HG03045 (cell line): ENCODE measurements around the gene GLP2R.

Experiments
- ATAC-seq: cut with Tn5 transposase; IDR thresholded peaks from one replicate; pipeline ENCODE4 v1.9.1; 2021; ENCODE audit warnings: mild to moderate bottlenecking, moderate library complexity; ENCODE audit not compliant: unreplicated experiment

GLP2R gene

GRCh38 chr17:9845306-9845705, 19.6 kb downstream of the GLP2R start:
- ATAC-seq, result no peak

- ATAC-seq, result no peak
These were observed 24.4 kb downstream of the GLP2R start for GRCh38 chr17:9850151-9850550.

GRCh38 chr17:9854255-9854654, 28.5 kb downstream of the GLP2R start:
- ATAC-seq, result no peak

- no peak for ATAC-seq
These were observed 29.3 kb downstream of the GLP2R start for GRCh38 chr17:9855036-9855435.

GRCh38 chr17:9859781-9860180, 34.1 kb downstream of the GLP2R start:
- no peak for ATAC-seq

- no peak for ATAC-seq
These were observed 35.1 kb downstream of the GLP2R start for GRCh38 chr17:9860851-9861250.

GRCh38 chr17:9862220-9862619, 36.5 kb downstream of the GLP2R start:
- no peak for ATAC-seq

GRCh38 chr17:9862949-9863348, 37.2 kb downstream of the GLP2R start:
- ATAC-seq, result no peak

- no peak for ATAC-seq
These were observed 39.9 kb downstream of the GLP2R start for GRCh38 chr17:9865586-9865985.

- ATAC-seq, result no peak
These were observed 42.8 kb downstream of the GLP2R start for GRCh38 chr17:9868552-9868951.

GRCh38 chr17:9872852-9873251, 47.1 kb downstream of the GLP2R start:
- ATAC-seq, result no peak

GRCh38 chr17:9874722-9875121, 49.0 kb downstream of the GLP2R start:
- ATAC-seq, result no peak

GRCh38 chr17:9875441-9875840, 49.7 kb downstream of the GLP2R start:
- no peak for ATAC-seq

GRCh38 chr17:9878356-9878755, 52.6 kb downstream of the GLP2R start:
- ATAC-seq, result no peak

- ATAC-seq, result no peak
These were observed 53.2 kb downstream of the GLP2R start for GRCh38 chr17:9878786-9879525.

GRCh38 chr17:9880582-9880999, 54.9 kb downstream of the GLP2R start:
- no peak for ATAC-seq

GRCh38 chr17:9883451-9883850, 57.7 kb downstream of the GLP2R start:
- no peak for ATAC-seq

GRCh38 chr17:9886141-9886930, 60.6 kb downstream of the GLP2R start:
- no peak for ATAC-seq

- no peak for ATAC-seq
These were observed 61.8 kb downstream of the GLP2R start for GRCh38 chr17:9887508-9887907.

GRCh38 chr17:9890124-9890523, 64.4 kb downstream of the GLP2R start:
- ATAC-seq, result no peak

- no peak for ATAC-seq
These were observed 67.8 kb downstream of the GLP2R start for GRCh38 chr17:9893411-9894012.

- no peak for ATAC-seq
These were observed 68.5 kb downstream of the GLP2R start for GRCh38 chr17:9894231-9894630.
